DOHH2 (cell line): ENCODE data around the gene HTRA1.

ENCODE experiments used
- H3F3A ChIP-seq: fragments of 200-600 bp; sonication (generic), shearing (Covaris generic); 2 replicates; pipeline ENCODE4 v1.6.0; 2016; ENCODE audit warnings: antibody characterized with exemption, mild to moderate bottlenecking; ENCODE audit not compliant: control insufficient read depth, insufficient read depth
- H3K27ac ChIP-seq: fragments of 200-600 bp; sonication (generic); 2 replicates; pipeline ENCODE4 v1.5.1; 2014; ENCODE audit warnings: low read depth, mild to moderate bottlenecking, low read length, moderate library complexity
- H3K27me3 ChIP-seq: fragments of 200-600 bp; sonication (generic); 2 replicates; pipeline ENCODE4 v1.6.1; 2014; ENCODE audit warnings: mild to moderate bottlenecking, low read length, mixed read lengths; ENCODE audit not compliant: control insufficient read depth
- H3K36me3 ChIP-seq: fragments of 200-600 bp; sonication (generic); 2 replicates; pipeline ENCODE4 v1.6.1; 2014; ENCODE audit warnings: mild to moderate bottlenecking, low read length, moderate library complexity, mixed read lengths; ENCODE audit not compliant: control insufficient read depth
- H3K4me1 ChIP-seq: fragments of 200-600 bp; sonication (generic); 2 replicates; pipeline ENCODE4 v1.6.1; 2014; ENCODE audit warnings: mild to moderate bottlenecking, low read length, mixed read lengths; ENCODE audit not compliant: control insufficient read depth
- H3K4me2 ChIP-seq: fragments of 200-600 bp; sonication (generic); 2 replicates; pipeline ENCODE4 v1.6.0; 2014; ENCODE audit warnings: mild to moderate bottlenecking, low read length, moderate library complexity
- H3K4me3 ChIP-seq: fragments of 200-600 bp; sonication (generic); 2 replicates; pipeline ENCODE4 v1.5.1; 2014; ENCODE audit warnings: mild to moderate bottlenecking, low read length, mixed read lengths
- H3K79me2 ChIP-seq: fragments of 200-600 bp; sonication (generic); 2 replicates; pipeline ENCODE4 v1.6.1; 2014; ENCODE audit warnings: mild to moderate bottlenecking, low read length, mixed read lengths; ENCODE audit not compliant: control insufficient read depth
- H3K9me2 ChIP-seq: fragments of 200-600 bp; sonication (generic); replicated peaks from 2 replicates; pipeline ENCODE4 v1.6.1; 2014; ENCODE audit warnings: mild to moderate bottlenecking, low read length, mixed read lengths; ENCODE audit not compliant: control insufficient read depth
- H3K9me3 ChIP-seq: fragments of 200-600 bp; sonication (generic); 2 replicates; pipeline ENCODE4 v1.6.1; 2014; ENCODE audit warnings: antibody characterized with exemption, low read length, mixed read lengths; ENCODE audit not compliant: control insufficient read depth, insufficient read depth
- H4K20me1 ChIP-seq: fragments of 200-600 bp; sonication (generic); 2 replicates; pipeline ENCODE4 v1.6.0; 2014; ENCODE audit warnings: low read depth, mild to moderate bottlenecking, antibody characterized with exemption, low read length, moderate library complexity; ENCODE audit not compliant: control insufficient read depth, insufficient read depth
- CTCF ChIP-seq: fragments of 200-600 bp; sonication (generic); IDR thresholded peaks from one replicate; pipeline ENCODE4 v1.5.1; 2014; ENCODE audit warnings: antibody characterized with exemption, mild to moderate bottlenecking, low read depth, low read length; ENCODE audit not compliant: poor library complexity, severe bottlenecking
- EZH2phosphoT487 ChIP-seq: fragments of 200-600 bp; sonication (generic); IDR thresholded peaks from 2 replicates; pipeline ENCODE4 v1.6.1; 2017; ENCODE audit warnings: borderline replicate concordance, mild to moderate bottlenecking, antibody characterized with exemption, low read length, moderate library complexity, mixed read lengths

HTRA1 gene

GRCh38 chr10:122544493-122544892, 83.1 kb downstream of the HTRA1 start:
- Histone ChIP-seq H3K27ac (no peak overlapping the region), H3K4me2 (no peak overlapping the region), H3K27me3 (peaks cover 27% of the 10 kb centered on the region), H3K4me3 (no peak overlapping the region), H3K9me3 (no peaks in the 10 kb centered on the region), H3K79me2 (no peaks in the 10 kb centered on the region), H3K36me3 (no peaks in the 10 kb centered on the region), H3K9me2 (no peaks in the 10 kb centered on the region), H3K4me1 (peaks cover 23% of the 10 kb centered on the region), H4K20me1 (no peaks in the 10 kb centered on the region), H3F3A (no peaks in the 10 kb centered on the region)
- TF ChIP-seq CTCF (no peak), EZH2phosphoT487 (no peak)

- Histone ChIP-seq H3K27me3 (peaks cover 15% of the 10 kb centered on the region), H3K4me3 (no peak overlapping the region), H3K9me2 (no peaks in the 10 kb centered on the region), H3K36me3 (no peaks in the 10 kb centered on the region), H3K9me3 (no peaks in the 10 kb centered on the region), H3K79me2 (no peaks in the 10 kb centered on the region), H3K4me1 (peaks cover 16% of the 10 kb centered on the region), H4K20me1 (no peaks in the 10 kb centered on the region), H3K27ac (no peak overlapping the region), H3K4me2 (no peak overlapping the region), H3F3A (no peaks in the 10 kb centered on the region)
- TF ChIP-seq CTCF: no peak
- no peak for TF ChIP-seq EZH2phosphoT487
Measured at GRCh38 chr10:122546242-122546641, 84.9 kb downstream of the HTRA1 start.

- no peaks in the 10 kb centered on the region for H3K9me3 ChIP-seq
- no peaks in the 10 kb centered on the region for H3F3A ChIP-seq
- no peaks in the 10 kb centered on the region for H3K4me1 ChIP-seq
- H3K9me2 ChIP-seq: no peaks in the 10 kb centered on the region
- H3K27me3 ChIP-seq: peaks cover 7% of the 10 kb centered on the region; the same call in 1 of the 2 replicates
- H3K36me3 ChIP-seq: no peaks in the 10 kb centered on the region
- H3K79me2 ChIP-seq: no peaks in the 10 kb centered on the region
- no peak for TF ChIP-seq CTCF
- no peak for TF ChIP-seq EZH2phosphoT487
- no peaks in the 10 kb centered on the region for H4K20me1 ChIP-seq
- H3K27ac ChIP-seq: no peak overlapping the region
- H3K4me2 ChIP-seq: no peak overlapping the region
- no peak overlapping the region for H3K4me3 ChIP-seq
Measured at GRCh38 chr10:122548407-122549085, 87.2 kb downstream of the HTRA1 start.
